ENCODE data around the gene PCDHGC3.

GRCh38 chr5:141492168-141492885 lies 16.6 kb downstream of the PCDHGC3 start:
- no peak for TF ChIP-seq TAF1 (IDR thresholded peaks at IDR 0.05; ENCODE audit: low read depth)
- no peak for TF ChIP-seq YY1 (IDR thresholded peaks at IDR 0.05; ENCODE audit: low read depth)
- no peak for TF ChIP-seq CREB1 (IDR thresholded peaks at IDR 0.05; ENCODE audit: low read depth)
- TF ChIP-seq RAD21 (IDR thresholded peaks at IDR 0.05; ENCODE audit: low read depth), result no peak
- TF ChIP-seq MAX (IDR thresholded peaks at IDR 0.05), result no peak
- TF ChIP-seq CEBPB (IDR thresholded peaks at IDR 0.05), result no peak
- no peak for TF ChIP-seq REST (IDR thresholded peaks at IDR 0.05; ENCODE audit: low read depth)
- no peak for TF ChIP-seq FOXM1 (IDR thresholded peaks at IDR 0.05; ENCODE audit: borderline replicate concordance, low read depth)
- no peak for TF ChIP-seq EGR1 (IDR thresholded peaks at IDR 0.05)
- no peak for TF ChIP-seq EP300 (IDR thresholded peaks at IDR 0.05; ENCODE audit: borderline replicate concordance)
